Measurements from ENCODE around the gene ZNF823.
"Not testable (repeated sequence)": the region's sequence is repeated elsewhere in the genome, so short reads cannot be mapped to it uniquely, and the experiment has no call there.

The ZNF823 gene

GRCh38 chr19:11738746-11739620, at the start of gene ZNF823:
ZNF823 (minus strand) TSS chr19:11738946; CDS start chr19:11738819, 127 bp downstream.
- peak; percentile 97 for DNase-seq

DNA sequence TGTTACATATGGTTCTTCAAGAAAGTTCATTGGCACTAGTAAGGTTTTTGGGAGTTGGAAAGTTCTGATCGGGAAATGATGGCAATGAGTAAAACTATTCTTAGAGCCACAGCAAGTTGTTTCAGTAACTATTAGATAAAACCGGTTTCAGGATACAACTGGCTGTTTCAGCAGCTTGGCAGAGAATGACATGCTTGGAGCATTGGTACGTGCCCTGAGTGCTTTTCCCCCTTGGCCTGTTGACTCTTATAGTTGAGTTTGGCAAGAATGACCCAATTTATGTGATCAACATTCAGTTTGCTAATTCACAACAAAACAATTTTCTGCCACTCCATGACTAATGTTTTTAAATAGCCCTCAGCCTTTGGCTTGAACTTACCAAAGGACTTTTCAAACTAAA, 48.8 kb upstream of the ZNF823 start:
- no peak for DNase-seq

DNA sequence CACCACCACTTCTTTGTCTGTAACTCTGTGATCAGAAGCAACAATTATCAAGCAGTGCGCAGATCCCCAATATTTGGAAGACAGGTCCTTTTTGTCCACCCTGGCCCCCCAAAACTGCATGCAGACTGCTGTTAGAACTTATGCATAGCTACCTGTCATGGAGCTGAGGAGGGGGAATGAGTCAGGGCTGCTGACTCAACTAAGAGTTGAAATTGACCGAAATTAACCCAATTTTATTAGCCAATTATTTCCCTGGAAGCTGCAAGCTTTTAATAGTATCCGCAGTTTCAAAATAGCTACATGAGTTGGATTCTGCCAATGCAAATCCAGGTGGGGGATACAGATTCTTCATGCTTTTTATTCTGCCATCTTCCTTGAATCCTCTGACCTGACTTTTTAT, 45.6 kb upstream of the ZNF823 start:
- no peak for DNase-seq

- DNase-seq, result no peak
These were observed 45.0 kb upstream of the ZNF823 start for GRCh38 chr19:11783767-11784166.

- DNase-seq, result no peak
These were observed 42.7 kb upstream of the ZNF823 start for GRCh38 chr19:11781295-11782057.

GRCh38 chr19:11780431-11781020, 41.8 kb upstream of the ZNF823 start:
- no peak for DNase-seq

DNA sequence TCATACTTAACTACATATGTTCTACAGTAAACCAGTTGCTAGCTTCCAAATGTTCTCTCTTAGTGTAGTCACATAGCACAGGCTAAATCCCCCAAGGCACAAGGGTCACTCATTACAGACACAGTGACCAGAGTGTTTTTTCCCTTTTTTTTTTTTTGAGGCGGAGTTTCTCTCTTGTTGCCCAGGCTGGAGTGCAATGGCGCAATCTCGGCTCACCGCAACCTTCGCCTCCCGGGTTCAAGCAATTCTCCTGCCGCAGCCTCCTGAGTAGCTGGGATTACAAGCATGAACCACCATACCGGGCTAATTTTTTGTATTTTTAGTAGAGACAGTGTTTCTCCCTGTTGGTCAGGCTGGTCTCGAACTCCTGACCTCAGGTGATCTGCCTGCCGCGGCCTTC, 37.9 kb upstream of the ZNF823 start:
- DNase-seq, result not testable (repeated sequence)

DNA sequence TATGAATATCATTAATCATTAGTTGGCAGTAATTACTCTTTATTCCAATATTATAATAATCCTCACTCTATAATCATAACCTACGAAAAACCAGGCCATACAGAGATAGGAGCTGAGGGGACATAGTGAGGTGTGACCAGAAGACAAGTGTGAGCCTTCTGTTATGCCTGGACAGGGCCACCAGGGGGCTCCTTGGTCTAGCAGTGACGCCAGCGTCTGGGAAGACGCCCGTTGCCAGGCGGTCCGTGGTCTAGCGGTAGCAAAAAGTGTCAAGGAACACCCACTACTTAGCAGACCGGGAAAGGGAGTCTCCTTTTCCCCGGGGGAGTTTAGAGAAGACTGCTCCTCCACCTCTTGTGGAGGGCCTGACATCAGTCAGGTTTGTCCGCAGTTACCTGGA, 32.8 kb upstream of the ZNF823 start:
- not testable (repeated sequence) for DNase-seq

- DNase-seq, result no peak
These were observed 31.2 kb upstream of the ZNF823 start for GRCh38 chr19:11769995-11770394.

- peak; percentile 21 for DNase-seq
These were observed 28.9 kb upstream of the ZNF823 start for GRCh38 chr19:11767633-11768133.

DNA sequence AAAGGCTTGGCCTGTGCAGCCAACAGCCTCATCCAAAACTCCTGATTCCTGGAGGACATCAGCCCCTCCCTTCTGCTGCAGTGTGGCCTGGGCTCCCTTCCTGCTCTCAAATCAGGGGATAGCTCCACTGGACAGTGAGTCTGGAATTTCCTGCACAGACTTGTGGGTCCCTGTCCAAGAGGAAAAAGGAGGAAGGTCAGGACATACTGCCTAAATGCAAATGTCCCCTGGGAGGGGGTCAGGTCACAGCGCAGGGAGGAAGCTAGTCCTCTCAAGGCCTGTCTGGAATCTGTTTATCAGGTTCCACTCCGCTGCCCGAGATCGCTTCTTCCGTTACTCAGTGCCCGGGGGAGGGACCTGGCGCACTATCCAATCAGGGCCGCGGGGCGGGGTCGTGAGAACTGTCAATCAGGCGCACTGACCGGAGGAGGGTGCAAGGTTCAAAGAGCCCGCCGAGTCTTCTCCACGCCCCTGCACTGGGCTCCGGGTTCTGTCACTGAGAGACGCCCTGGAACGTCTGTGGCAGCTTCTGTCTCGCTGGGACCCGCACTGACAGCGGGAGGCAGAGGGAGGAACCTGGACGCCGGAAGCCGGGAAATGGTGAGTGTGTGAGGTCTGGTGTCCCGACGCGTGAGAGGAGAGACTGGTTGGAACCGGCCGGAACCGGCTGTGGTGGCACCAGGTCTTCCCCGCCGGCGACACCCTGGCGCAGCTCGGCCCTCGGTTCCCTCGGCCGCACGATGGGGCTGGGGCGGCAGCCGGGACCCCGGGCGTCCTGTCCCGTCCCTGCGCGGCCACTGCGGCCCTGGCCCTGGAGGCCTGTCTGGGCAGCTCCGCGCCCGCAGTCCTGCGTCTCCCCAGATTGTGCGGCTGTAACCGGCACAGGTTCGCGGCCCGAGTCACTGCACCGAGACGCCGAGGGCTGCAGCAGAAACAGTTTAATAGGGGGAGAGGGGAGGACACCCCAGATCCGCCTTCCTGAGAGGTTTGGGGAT, 28.1 kb upstream of the ZNF823 start, which contains the start of gene ZNF441:
Gene ZNF441 (plus strand): TSS at position 404 of the 995 bp plus-strand sequence. CDS start 194 bp downstream, at position 598.
- DNase-seq, result peak; percentile 97

GRCh38 chr19:11763611-11764010, 24.9 kb upstream of the ZNF823 start:
- no peak for DNase-seq

DNA sequence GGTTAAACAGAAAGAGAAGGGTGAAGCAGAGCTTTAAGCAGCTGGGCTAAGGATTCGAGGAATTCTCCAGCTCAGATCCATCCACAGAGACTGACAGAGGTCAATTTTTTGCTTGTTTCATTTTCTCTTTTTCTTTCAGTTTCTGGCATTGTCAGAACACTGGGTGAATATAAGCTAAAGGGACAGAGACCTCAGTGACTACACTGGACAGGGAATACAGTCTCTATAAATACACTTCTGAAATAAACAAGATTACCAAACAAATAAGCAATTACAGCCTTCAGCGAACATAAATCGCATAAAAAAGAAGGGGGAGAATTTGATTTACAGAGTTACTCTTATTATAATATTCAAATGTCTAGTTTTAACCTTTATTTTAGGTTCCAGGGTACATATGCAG, 24.4 kb upstream of the ZNF823 start:
- DNase-seq, result peak; percentile 16

DNA sequence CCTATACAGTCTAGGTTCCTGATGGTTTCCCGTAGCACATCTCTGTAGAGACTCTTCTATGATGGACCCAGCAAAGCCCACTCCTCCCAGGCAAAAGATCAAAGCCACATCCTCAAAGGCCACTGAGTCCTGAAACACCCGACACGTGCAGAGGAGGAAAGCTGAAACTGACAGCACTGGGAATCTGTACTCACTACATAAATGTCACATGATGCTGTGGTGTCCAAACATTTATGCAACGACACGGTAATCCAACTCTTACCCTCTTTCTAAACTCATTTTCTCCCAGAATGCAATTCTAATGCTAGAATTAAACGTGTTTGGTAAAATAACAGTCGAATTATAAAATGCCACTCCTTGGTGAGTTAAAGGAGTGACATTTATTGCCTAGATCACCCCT, 21.1 kb upstream of the ZNF823 start:
- DNase-seq, result no peak

- no peak for DNase-seq
These were observed 18.2 kb upstream of the ZNF823 start for GRCh38 chr19:11756965-11757364.

GRCh38 chr19:11754663-11755062, 15.9 kb upstream of the ZNF823 start:
- DNase-seq, result no peak

GRCh38 chr19:11752244-11752736, 13.5 kb upstream of the ZNF823 start:
- no peak for DNase-seq

DNA sequence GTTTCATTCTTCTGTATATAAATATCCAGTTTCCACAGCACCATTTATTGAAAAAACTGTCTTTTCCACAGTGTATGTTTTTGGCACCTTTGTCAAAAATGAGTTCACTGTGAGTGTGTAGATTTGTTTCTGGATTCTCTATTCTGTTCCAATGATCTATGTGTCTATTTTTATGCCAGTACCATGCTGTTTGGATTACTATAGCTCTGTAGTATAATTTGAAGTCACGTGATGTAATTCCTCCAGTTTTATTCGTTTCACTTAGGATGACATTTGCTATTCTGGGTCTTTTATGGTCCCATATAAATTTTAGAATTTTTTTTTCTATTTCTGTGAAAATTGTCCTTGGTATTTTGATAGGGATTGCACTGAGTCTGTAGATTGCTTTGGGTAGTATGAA, 11.0 kb upstream of the ZNF823 start:
- DNase-seq, result no peak

DNA sequence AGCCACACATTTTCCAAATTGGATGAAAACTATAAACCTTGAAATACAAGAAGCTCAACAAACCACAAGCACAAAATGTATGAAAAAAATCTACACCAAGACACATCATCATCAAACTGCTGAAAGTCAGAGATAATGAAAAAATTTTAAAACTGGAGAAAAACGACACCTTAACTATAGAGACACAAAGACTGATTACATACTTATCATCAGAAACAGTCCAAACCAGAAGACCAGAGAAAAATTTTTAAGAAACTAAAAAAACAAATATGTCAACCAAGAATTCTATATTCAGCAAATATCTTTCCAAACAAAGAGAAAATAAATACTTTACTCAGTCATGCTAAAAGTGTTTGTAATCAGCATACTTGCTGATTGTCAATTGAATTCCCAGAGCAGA, 8.5 kb upstream of the ZNF823 start:
- no peak for DNase-seq

DNA sequence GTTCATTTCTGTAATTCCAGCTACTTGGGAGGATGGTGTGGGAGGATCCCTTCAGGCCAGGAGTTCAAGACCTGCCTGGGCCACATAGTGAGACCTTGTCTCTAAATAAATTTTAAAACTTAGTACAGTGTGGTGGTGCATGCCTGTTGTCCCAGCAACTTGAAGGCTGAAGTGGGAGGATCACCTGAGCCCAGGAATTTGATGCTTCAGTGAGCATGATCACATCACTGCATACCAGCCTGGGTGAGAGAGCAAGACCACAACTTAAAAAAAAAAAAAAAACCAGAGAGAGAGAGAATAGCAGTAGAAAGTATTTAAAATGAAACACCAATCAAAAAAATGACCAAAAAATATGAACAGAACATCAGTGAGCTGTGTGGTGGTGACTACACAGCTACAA, 7.1 kb upstream of the ZNF823 start:
- no peak for DNase-seq

GRCh38 chr19:11737964-11738745, 591 bp downstream of the ZNF823 start:
- peak; percentile 45 for DNase-seq

Measured in inflammatory macrophage treated with lipopolysaccharide for 4 hours (primary cell).